SKM-1 treated with dmso at 0.1 percent for 144 hours (cell line): ENCODE data around the gene SLC29A1.
"Not testable (repeated sequence)": the region's sequence is repeated elsewhere in the genome, so short reads cannot be mapped to it uniquely, and the experiment has no call there.

Source experiments
- DNase-seq: peaks from one replicate; lab custom pipeline; 2025; ENCODE audit not compliant: unreplicated experiment; lab: John Stamatoyannopoulos, UW

SLC29A1 gene

DNA sequence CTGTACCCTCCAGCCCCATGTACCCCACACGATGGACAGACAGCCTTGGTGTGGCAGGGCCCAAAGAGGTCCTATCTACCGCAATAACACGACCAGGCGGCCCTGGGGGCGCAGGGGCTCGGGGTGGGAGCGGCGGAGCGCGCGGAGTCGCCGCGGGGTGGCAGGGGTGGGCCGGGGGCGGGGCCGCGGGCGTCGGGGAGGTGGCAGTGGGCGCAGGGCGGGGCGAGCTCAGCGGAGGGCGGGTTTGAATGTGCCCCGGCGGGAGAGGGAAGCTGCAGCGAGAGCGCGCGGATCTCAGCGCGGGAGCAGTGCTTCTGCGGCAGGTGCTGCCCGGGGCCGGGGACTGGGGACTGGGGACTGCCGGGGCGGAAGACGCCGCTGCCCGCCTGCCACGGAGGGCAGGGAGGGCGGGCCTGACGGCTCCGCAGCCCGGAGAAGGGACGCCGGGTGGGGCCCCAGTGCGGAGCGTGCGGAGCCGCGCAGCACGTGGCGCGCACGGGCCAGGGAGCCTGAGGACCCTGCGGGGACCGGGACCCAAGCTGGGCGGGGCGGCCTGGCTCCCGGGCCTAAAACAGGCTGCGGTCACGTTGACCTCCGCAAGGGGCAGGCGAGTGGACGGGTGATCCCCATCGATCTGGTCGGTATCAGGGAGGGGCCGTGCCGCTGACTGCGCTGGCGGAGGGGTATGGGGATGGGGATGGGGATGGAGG lies at the start of gene SLC29A1:
TSS of gene SLC29A1 (plus strand) at position 277 of the 710 bp plus-strand sequence. CDS start 3,719 bp downstream, outside the sequence.
- peak; percentile 84 for DNase-seq

- no peak for DNase-seq
Measured at GRCh38 chr6:44176130-44176761, 47.1 kb upstream of the SLC29A1 start.

DNA sequence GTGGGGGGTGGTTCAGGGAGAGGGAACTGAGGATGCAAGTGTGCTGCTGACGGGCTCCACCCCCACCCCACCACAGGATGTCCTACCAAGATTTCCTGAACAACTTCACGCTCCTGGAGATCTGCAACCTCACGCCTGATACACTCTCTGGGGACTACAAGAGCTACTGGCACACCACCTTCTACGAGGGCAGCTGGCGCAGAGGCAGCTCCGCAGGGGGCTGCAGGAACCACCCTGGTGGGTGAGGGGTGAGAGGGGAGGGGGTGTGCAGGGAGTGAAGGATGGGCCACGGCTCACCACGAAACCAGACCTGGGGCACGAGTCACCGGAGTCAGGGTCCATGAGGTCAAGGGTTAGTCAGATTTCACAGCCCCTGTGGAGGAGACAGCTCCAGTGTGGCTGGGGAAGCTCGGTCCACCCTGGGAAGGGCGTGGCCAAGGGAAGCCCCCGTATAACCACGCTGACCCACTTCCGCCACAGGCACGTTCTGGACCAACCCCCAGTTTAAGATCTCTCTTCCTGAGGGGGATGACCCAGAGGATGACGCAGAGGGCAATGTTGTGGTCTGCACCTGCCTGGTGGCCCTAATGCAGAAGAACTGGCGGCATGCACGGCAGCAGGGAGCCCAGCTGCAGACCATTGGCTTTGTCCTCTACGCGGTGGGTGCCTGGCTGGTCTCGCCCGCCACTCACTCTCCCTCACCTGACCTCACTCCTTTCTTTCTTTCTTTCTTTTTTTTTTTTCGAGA lies 46.5 kb upstream of the SLC29A1 start:
- DNase-seq: no peak

DNA sequence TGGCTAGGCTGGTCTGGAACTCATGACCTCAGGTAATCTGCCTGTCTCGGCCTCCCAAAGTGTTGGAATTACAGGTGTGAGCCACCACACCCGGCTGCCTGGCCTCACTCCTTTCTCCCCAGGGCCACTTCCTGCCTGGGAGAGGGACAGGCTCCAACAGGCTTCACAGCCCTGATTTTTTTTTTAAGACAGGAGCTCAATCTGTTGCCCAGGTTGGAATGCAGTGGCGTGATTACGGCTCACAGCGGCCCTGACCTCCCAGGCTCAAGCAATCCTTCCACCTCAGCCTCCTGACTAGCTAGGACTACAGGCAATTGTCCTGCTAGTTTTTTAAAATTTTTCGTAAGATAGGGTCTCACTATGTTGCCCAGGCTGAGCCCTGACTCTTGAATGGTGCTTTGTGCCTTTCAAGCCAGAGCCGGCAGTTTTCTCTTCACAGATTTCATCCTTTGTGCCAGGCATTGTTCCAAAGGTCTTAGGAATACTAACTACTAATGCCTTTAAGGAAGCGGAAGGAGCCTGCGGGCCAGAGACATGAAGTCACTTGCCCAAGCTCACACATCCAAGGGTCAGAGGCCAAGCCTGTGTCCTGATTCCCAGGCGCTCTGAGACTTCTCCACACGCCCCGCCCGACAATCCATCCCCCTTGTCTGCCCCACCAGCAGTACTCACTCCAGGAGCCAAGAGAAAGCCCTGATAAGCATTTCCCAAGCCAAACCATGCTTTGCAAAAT lies 45.5 kb upstream of the SLC29A1 start:
- no peak for DNase-seq

- no peak for DNase-seq
Measured at GRCh38 chr6:44178424-44179071, 44.8 kb upstream of the SLC29A1 start.

DNA sequence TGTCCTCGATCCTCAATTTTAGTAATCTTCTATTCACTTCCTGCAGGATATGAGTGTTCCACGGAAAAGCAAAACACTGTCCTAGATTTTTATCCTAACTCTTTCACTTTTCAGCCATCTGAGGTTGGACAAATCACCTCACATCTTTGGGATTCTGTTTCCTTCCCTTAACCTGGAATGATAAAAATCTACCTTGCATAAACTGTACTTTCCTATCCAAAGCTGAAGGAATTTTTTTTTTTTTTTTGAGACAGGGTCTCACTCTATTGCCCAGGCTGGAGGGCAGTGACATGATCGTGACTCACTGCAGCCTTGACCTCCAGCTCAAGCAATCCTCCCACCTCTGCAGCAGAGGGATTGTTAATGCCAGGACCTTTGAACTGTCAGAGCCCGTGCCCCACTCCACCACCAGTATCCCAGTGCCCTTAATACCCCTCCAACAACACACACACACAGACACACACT lies 44.3 kb upstream of the SLC29A1 start:
- DNase-seq: no peak

- no peak for DNase-seq
Measured at GRCh38 chr6:44179648-44180047, 43.7 kb upstream of the SLC29A1 start.

- no peak for DNase-seq
Measured at GRCh38 chr6:44180406-44180805, 43.0 kb upstream of the SLC29A1 start.

GRCh38 chr6:44180886-44181285 lies 42.5 kb upstream of the SLC29A1 start:
- DNase-seq: no peak

GRCh38 chr6:44181784-44182183 lies 41.6 kb upstream of the SLC29A1 start:
- not testable (repeated sequence) for DNase-seq

GRCh38 chr6:44182911-44183390 lies 40.4 kb upstream of the SLC29A1 start:
- DNase-seq: no peak

DNA sequence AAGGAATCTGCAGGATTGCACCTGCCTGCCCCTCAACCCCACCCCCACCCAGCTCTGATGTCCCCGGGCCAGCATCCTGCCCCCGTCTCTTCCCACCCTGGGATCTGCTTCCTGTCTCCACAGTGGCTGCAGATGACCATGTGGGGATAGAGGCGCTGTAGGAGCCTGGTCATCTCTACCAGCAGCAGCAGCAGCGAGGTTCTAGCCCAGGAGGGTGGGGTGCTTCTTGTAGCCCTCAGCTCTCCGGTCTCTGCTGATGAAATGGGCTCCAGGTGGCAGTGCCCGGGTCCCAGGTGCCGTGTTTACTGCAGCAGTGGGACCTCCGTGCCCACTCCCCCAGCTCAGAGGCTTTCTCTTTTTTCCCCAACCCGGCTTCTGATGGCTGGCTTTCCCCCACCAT lies 39.6 kb upstream of the SLC29A1 start:
- DNase-seq: no peak

GRCh38 chr6:44185356-44185755 lies 38.0 kb upstream of the SLC29A1 start:
- not testable (repeated sequence) for DNase-seq

- DNase-seq: no peak
Measured at GRCh38 chr6:44185953-44186634, 37.3 kb upstream of the SLC29A1 start.

- DNase-seq: no peak
Measured at GRCh38 chr6:44186635-44187025, 36.8 kb upstream of the SLC29A1 start.

- no peak for DNase-seq
Measured at GRCh38 chr6:44188819-44189218, 34.6 kb upstream of the SLC29A1 start.

- DNase-seq: no peak
Measured at GRCh38 chr6:44189257-44189656, 34.1 kb upstream of the SLC29A1 start.

GRCh38 chr6:44190715-44191114 lies 32.7 kb upstream of the SLC29A1 start:
- DNase-seq: no peak

DNA sequence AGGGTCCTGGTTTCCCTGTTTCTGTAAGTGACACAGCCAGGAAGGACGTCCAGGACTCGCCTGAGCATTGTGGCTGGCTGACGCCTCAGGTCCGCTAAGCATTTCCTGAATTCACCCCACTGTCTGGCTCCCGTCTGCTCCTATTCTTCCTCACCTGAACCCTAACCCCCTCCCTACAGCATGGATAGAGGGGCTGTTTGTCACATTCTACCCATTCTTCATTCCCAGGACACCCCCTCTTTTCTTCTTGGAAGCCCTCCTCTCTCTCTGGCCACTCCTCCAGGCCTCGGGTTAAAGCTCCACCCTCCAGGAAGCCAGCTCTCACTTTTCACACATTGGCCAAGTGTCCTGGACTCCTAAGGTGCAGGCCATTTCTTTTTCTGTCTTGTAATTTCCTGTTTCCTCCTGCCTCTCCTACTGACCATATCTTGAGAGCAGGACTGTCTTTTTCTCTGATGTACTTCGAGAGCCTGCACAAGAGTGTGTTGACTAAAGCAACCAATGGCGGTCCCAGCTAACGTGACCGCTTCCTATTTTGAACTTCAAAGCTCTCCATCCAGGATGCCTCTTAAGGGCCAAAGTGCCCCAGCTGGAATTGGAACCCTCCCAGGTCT lies 30.9 kb upstream of the SLC29A1 start:
- DNase-seq: no peak
